Fibroblast of mammary gland (primary cell): ENCODE data around the gene TMEM167B.

Experiments used
- DNase-seq: peaks from one replicate; pipeline ENCODE4 v3.0.0-alpha.2; 2010; ENCODE audit warnings: low read depth
- H3K4me3 ChIP-seq: 2 replicates; pipeline ENCODE4 v1.5.1; 2011; ENCODE audit warnings: low read depth, mild to moderate bottlenecking, low read length, moderate library complexity; ENCODE audit not compliant: control insufficient read depth
- TF ChIP-seq, protein P1 (sequence below): conservative IDR thresholded peaks from 2 replicates; pipeline ENCODE4 v1.5.1; 2011; ENCODE audit warnings: low read depth, low read length, inconsistent platforms; ENCODE audit not compliant: control insufficient read depth, insufficient read depth

TMEM167B gene

DNA sequence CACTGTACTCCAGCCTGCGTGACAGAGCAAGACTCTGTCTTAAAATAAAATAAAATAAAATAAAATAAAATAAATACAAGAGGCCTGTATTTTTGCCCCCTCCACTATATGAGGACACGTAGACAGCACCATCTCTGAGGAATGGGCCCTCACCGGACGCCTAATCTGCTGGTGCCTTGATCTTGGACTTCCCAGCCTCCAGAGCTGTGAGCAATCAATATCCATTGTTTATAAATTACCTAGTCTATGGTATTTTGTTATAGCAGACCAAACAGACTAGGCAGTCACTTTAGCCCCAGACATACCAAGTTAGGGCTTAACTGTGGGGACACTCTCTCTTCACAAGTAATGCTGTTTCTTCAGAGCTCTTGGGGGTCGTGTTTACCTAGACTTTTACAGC is 29.8 kb downstream of the TMEM167B start:
- TF ChIP-seq, protein P1, sequence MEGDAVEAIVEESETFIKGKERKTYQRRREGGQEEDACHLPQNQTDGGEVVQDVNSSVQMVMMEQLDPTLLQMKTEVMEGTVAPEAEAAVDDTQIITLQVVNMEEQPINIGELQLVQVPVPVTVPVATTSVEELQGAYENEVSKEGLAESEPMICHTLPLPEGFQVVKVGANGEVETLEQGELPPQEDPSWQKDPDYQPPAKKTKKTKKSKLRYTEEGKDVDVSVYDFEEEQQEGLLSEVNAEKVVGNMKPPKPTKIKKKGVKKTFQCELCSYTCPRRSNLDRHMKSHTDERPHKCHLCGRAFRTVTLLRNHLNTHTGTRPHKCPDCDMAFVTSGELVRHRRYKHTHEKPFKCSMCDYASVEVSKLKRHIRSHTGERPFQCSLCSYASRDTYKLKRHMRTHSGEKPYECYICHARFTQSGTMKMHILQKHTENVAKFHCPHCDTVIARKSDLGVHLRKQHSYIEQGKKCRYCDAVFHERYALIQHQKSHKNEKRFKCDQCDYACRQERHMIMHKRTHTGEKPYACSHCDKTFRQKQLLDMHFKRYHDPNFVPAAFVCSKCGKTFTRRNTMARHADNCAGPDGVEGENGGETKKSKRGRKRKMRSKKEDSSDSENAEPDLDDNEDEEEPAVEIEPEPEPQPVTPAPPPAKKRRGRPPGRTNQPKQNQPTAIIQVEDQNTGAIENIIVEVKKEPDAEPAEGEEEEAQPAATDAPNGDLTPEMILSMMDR: no peak
- no peak for DNase-seq

DNA sequence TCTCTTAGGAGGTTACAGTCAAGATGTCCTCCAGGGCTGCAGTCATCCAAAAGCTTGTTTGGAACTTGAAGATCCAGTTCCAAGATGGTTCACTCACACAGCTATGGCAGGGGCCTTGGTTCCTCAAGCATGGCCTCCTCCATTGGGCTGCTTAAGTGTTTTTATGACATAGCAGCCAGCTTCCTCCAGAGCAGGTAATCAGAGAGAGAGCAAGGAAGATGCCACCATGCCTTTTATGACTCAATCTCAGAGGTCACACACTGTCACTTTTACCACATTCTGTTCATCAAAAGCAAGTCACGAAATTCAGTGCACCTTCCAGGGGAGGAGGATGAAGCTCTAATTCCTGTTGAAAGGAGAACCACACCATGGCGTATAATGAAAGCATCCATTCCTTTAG is 40.5 kb downstream of the TMEM167B start:
- no peak for DNase-seq
- TF ChIP-seq, protein P1: no peak
- H3K4me3 ChIP-seq: no peak overlapping the region

More for the DNA sequence above, 29.8 kb downstream of the TMEM167B start:
- no peak overlapping the region for H3K4me3 ChIP-seq

DNA sequence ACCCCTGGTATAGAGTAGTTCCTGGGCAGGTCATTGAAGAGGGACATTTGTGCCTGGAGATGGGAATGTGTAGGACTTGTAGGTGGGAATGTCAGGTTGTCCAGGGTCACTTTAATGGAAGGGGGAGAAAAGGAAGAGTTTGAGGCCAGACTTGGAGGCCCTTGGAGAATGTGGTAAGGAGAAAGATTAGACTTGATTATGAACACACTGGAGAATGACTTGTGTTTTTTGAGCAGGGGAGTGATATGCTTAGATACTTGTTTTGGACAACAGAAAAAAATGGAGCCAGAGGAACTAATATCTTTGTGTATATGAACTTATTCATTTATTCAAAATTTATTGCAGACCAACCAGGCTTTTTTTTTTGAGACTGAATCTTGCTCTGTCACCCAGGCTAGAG is 41.2 kb downstream of the TMEM167B start:
- H3K4me3 ChIP-seq: no peak overlapping the region
- DNase-seq: no peak
- TF ChIP-seq, protein P1: no peak

DNA sequence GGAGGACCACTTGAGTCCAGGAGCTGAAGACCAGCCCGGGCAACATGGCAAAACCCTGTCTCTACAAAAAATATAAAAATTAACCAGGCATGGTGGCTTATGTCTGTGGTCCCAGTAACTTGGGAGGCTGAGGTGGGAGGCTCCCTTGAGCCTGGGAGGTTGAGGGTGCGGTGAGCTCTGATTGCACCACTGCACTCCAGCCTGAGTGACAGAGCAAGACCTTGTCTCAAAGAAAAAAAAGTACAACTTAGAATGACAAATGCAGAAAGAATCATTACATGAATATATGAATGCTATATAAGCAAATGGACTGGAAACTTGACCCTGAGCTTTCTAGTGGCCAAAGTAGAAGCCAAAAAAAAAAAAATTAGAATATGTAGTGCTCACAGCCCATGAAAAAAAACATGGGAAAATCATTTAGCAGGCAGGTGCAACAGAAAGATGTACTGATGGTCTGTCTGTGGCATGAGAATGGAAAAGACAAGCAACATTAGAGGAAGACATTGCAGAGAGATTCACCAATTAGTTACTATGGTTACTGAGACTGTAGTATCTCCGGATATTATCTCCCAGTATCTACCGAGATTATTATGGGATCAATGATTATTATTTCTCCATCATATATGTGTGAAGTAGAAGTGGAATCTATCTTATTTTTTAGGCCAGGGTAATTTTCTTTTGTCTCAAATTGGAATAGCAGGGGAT is 42.6 kb downstream of the TMEM167B start:
- no peak for DNase-seq
- TF ChIP-seq, protein P1: no peak
- H3K4me3 ChIP-seq: no peak overlapping the region

DNA sequence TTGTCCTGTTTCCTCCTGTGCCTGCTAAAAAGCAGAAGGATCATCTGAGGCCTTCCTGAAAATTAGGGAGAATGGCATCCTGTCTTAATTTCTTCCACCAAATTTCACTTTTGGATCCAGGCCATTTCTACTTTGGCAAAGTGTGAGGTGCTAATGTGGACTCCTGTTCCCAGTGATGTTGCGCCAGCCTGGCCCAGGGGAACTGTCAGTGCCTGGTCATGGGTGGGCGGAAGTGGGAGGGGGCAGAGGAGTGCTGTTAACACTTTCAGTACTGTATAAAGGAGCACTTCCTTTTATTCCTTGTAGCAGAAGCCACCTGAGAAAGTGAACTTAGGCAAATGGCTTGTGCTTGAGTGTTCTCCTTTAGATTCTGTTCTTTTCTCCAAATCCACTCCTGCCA is 43.3 kb downstream of the TMEM167B start:
- H3K4me3 ChIP-seq: no peak overlapping the region
- DNase-seq: peak; percentile 12
- TF ChIP-seq, protein P1: no peak

DNA sequence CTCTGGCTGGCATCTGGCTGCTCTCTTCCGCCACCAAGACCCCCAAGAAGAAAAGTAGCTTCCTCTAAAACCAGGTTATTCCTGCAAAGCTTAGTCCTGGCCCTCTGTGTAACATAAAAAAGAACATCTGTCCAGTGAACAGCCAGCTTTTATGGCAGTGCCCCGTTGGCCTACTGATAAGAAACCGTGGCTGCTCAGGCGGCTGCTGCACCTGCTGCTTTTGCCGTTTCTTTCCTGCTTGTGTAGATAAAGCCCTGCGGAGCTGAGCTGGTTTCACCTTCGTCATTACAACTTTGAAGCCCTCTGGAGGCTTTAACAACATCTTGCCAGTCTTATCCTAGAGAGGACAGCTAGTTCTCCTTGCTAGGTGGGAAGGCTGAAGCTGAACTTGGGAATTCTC is 43.9 kb downstream of the TMEM167B start:
- no peak overlapping the region for H3K4me3 ChIP-seq
- DNase-seq: no peak
- TF ChIP-seq, protein P1: no peak
